GM19025 (cell line): ENCODE results near the gene SHMT1.
"Not testable (repeated sequence)": the region's sequence is repeated elsewhere in the genome, so short reads cannot be mapped to it uniquely, and the experiment has no call there.

Experiments
- ATAC-seq: cut with Tn5 transposase; IDR thresholded peaks from one replicate; pipeline ENCODE4 v1.9.1; 2021; ENCODE audit warnings: mild to moderate bottlenecking, low read depth, moderate library complexity; ENCODE audit not compliant: unreplicated experiment

The SHMT1 gene

DNA sequence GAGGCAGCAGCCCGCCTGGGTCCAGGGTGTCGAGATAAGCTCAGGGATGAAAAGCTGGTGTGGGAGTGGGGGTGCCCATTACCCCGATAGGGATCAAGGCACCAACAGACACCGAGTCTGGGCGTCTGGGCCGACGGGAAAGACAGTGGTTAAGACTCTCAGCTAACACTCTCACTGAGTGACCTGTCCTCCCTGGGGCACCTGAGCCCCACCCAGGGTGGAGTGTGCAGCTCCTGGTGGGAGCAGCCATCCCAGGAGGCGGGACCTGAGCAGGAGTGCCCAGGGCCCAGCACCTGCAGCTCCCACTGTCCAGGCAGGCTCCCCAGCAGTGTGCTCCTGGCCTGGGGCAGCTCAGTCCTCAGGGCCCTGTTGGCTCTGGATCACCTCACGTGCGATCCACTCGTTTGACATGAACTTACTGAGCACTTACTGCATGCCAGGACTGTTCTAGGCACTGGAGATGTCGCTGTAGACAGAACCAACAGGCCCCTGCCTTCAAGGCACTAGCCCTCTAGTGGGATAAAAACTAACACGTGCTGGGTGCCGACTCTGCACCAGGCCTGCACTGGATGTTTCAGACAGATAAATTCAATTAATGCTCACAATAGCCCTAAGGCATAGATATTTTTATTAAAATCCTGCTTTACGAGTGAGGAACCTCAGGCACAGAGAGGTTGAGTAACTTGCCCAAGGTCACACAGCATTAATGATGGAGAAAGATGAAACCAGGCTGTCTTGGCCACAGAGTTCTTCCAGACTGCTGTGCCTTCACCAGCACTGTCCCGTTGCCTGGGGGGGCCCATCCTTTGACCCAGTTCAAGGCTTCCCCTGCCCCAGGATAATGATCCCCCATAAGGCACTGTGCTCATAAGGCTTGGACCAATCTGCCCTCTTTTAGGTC lies 16.1 kb upstream of the SHMT1 start:
- ATAC-seq: no peak

DNA sequence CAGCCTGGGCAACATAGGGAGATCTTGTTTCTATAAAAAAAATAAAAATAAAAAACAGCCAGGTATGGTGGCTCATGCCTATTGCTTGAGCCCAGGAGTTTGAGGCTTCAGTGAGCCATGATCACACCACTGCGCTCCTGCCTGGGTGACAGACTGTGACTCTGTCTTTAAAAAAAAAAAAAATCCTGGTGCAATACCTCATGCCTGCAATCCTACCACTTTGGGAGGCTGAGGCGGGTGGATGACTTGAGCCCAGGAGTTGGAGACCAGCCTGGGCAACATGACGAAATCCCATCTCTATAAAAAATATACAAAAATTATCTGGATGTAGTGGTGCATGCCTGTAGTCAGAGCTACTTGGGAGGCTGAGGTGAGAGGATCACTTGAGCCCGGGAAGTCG lies 15.3 kb upstream of the SHMT1 start:
- not testable (repeated sequence) for ATAC-seq

DNA sequence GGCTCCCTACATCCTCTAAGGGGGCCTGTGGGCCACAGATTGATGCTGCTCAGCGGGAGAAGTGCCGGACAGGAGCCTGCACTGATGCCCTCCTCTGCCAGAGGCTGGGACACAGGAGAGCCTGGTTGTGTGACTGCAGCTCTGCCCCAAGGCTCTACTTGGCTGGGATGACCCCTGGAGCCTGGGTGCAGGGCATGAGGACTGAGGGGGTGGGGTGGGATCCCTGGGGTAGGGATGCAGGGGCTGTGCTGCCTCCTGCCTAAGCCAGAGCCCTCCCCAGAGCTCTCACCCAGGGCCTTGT lies 14.8 kb upstream of the SHMT1 start:
- ATAC-seq: no peak

DNA sequence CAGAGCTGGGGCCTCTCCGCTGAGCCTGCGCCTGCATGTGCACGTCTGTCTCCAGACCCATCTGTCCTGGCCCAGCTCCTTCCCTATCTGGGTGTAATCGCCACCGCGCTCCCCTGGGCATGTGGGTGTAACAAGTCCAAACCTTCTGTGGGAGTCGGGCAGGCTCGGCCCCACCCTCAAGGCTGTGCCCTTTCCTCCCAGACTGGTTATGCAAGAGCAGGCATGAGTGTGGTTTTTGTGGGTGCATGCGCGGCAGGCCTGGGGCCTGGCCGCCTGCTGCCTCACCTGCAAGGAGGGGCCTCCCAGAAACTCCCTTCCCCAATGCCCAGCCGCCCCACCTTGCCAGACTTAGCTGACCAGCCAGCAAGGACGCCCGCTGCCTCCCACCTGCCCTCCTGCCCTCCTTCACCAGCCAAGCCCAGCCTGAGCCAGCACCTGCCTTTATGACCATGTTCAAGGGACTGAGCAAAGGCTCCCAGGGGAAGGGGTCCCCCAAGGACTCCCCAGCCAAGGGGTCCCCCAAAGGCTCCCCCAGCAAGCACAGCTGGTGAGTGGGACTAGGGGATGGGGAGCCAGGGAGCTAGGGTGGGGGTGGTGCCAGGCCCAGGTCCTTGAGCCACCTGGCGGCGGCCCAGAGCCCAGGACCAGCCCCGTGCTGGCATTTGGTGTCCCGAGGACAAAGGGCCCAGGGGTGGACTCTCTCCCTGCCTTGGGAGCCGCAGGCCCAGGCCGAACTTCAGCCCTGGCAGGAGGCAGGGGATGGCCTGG lies 14.3 kb upstream of the SHMT1 start, which contains the start of gene EVPLL:
TSS of gene EVPLL (plus strand) at position 342 of the 768 bp plus-strand sequence. CDS start 3,160 bp downstream, outside the sequence.
- no peak for ATAC-seq

DNA sequence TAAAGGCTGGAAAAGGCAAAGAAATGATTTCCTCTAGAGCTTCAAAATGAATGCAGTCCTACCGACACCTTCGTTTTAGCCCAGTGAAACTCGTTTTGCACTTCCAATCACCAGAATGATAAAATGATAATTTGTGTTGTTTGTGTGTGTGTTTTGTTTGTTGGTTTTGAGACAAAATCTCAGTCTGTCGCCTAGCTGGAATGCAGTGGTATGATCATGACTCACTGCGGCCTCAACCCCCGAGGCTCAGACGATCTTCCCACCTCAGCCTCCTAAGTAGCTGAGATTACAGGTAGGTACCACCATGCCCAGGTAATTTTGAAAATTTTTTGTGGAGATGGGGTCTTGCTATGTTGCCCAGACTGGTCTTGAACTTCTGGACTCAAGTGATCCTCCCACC lies 10.9 kb upstream of the SHMT1 start:
- no peak for ATAC-seq

DNA sequence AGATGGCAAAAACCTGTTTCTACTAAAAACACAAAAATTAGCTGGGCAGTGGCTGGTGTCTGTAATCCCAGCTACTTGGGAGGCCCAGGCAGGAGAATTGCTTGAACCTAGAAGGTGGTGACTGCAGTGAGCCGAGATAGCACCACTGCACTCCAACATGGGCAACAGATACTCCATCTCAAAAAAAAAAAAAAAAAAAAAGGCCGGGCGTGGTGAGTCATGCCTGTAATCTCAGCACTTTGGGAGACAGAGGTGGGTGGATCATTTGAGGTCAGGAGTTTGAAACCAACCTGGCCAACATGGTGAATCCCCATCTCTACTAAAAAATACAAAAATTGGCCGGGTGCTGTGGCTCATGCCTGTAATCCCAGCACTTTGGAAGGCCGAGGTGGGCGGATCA lies 9.8 kb upstream of the SHMT1 start:
- not testable (repeated sequence) for ATAC-seq

DNA sequence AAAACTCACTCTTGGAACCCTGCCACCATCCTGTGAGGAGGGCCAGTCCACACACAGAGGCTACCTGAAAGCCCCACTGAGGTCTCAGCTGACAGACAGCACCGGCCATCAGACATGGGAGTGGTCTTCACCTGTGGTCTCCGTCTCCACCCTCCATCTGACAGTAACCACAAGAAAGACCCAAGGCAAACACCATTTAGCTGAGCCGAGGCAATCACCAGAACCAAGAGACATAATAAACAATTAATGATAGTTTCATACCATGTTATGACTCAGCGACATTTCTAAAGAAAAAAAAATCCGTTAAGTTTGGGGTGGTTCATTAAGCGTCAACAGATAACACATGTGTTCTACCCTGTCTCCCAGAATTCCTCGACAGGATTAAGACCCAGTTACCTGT lies 8.1 kb upstream of the SHMT1 start:
- no peak for ATAC-seq

DNA sequence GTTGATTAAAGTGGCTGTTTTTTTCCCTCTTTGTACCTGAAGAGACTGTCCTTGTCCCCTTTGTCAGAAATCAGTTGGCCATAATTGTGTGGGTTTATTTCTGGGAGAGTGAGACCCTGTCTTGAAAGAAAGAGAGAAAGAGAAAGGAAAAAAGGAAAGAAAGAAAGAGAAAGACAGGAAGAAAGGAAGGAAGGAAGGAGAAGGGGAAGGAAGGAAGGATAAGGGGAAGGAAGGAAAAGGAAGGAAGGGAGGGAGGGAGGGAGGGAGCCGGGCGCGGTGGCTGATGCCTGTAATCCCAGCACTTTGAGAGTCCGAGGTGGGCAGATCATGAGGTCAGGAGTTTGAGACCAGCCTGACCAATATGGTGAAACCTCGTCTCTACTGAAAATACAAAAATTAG lies 7.4 kb upstream of the SHMT1 start:
- no peak for ATAC-seq

DNA sequence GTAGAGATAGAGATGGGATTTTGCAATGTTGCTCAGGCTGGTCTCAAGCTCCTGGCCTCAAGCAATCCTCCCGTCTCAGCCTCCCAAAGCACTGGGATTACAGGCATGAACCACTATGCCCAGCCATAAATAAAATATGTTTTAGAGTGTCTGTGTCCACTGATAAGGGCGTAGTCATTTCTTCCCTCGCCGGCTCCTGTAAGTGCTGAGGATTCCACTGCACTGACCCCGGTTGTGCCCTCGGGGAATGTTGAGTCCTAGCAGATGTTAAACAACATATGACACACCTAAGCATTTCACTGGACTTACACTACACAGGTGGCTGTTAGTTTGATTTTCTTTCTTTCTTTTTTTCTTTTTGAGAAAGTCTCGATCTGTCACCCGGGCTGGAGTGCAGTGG lies 5.6 kb upstream of the SHMT1 start:
- no peak for ATAC-seq

DNA sequence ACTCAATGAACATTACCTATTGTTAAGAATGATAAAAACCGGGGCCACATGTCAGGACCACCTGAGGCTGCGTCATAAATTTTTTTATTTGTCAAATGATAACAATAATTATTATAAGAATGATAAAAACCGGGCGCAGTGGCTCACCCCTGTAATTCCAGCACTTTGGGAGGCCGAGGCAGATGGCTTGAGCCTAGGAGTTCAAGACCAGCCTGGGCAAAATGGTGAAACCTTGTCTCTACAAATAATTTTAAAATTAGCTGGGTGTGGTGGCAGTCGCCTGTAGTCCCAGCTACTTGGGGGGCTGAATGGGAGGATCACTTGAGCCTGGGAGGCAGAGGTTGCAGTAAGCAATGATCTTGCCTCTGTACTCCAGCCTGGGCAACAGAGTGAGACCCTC lies 816 bp upstream of the SHMT1 start:
- ATAC-seq: no peak

DNA sequence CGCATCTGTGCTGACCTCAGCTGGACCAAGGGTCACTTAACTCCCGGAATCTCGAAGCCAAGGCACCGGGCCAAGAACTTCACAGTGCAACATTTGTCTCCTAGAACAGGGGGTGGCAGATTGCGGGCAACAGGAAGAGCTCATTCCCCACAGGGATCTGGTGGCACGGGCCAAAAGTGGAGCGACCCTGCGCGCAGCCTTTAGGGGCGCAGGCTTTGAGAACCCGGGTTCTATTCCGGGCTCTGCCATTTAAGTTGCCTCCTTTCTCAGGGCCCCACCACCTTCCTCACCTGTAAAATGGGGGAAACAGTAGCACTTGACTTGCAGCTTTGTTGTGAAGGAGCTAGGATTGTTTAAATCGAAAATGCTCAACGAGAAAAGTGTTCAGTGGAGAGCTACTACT lies 651 bp downstream of the SHMT1 start:
- ATAC-seq: no peak

DNA sequence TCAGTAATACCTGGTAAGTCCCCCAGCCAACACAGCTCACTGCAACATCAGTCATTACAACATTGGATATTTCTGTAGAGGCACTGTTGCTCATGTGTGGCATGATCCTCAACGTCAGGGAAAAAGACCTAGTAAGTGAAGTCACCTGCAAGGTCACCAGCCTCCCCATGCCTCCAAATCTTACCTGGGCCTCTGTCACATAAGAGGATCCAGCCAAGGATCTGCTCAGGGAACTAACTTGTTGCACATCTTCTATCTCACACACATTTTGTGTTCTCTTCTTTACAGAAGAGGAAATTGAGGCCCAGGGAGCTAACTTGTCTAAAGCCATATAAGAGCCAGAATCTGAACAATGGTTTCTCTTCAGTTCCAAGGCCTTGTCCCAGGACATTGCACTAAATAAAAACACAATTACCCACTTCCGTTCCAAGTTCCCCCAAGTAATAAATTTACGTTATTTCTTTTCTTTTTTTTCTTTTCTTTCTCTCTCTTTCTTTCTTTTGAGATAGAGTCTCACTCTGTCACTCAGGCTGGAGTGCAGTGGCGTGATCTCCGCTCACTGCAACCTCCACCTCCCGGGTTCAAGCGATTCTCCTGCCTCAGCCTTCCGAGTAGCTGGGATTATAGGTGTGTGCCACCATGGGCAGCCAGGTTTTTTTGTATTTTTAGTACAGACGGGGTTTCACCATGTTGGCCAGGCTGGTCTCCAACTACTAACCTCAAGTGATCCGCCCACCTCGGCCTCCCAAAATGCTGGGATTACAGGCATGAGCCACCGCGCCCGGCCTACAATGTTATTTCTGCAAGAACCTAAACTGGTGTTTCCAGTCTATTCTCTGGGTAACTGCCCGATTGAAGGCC lies 1.3 kb downstream of the SHMT1 start:
- ATAC-seq: no peak

DNA sequence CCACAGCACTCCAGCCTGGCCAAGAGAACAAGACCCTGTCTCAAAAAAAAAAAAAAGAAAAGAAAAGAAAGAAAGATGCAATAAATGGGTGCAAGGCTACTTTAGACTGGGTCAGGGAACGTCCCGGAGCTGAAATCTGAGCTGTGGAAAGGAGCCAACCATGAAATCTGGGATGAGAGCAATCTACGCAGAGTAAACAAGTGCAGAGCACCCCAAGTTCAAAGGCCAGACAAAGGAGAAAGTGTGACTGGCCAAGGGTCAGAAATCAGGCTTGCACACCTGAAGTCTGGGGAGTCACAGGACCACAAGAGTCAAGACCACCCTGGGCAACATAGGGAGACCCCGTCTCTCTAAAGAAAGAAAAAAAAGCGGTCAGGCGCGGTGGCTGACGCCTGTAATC lies 2.8 kb downstream of the SHMT1 start:
- no peak for ATAC-seq

DNA sequence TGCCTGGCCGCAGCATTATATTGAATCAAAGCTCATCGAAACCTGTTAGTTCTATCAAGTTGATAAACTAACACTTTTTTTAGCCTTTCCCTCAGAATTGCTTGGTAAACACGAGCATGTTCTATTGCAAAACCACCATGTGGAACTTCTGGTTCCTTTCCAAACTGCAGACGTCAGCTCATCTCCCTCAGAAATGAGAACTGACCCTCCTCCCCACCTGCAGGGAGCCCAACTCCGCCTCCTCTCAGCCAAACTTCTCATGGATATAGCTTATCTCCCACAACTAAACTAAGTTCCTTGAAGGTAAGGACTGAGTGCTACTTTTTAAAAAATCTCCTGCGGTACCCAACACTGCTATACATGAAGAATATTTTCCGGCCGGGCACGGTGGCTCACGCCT lies 6.7 kb downstream of the SHMT1 start:
- no peak for ATAC-seq

DNA sequence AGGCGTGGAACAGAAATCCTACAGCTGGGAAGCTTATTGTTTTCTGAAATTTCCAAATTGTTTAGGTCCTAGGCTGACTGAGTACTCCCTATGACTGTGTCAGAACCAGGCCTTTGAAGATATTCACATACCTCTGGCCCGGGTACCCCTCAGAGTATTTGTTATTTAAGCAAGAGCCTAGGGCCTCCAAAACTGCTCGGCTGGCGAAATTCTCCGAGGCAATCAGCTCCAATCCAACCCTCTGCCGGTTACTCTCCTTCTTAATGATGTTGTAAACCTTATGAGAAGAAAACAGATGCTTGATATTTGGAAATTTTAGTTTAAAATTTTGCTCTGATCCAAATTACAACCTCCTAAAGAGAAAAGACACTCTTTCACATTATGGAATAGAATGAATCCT lies 9.8 kb downstream of the SHMT1 start:
- no peak for ATAC-seq

DNA sequence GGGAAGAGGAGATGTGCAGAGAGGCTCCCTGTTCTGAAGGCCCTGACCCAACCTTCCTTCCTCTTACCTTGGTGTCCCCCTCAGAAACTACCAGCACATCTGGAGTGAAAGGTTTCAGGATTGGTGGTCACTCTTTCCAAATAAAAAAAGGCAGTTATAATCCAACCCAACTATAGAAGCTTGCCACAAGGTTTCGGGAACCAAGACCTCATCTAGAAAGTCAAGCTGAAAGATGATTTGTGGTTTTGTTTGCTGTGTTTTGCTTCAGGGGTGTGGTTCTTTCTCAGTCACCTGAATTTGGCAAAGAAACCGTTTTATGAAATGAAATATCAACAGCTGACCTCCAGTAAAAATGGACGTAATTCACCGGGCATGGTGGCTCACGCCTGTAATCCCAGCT lies 19.3 kb downstream of the SHMT1 start:
- ATAC-seq: no peak

DNA sequence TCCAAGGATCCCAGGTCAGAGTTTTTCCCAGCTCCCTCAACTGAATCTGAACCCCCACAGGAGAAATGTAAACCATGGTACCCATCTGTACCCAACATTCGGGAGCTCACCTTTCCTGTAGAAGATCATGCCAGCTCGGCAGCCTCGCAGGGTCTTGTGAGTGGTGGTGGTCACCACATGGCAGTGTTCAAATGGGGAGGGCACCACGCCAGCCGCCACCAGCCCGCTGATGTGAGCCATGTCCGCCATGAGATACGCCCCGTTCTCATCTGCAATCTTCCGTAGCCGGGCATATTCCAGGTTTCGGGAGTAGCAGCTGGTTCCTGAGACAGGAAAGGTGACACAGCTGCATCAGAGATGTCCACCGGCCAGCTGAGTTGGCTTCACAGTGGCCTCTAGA lies 23.4 kb downstream of the SHMT1 start:
- no peak for ATAC-seq

DNA sequence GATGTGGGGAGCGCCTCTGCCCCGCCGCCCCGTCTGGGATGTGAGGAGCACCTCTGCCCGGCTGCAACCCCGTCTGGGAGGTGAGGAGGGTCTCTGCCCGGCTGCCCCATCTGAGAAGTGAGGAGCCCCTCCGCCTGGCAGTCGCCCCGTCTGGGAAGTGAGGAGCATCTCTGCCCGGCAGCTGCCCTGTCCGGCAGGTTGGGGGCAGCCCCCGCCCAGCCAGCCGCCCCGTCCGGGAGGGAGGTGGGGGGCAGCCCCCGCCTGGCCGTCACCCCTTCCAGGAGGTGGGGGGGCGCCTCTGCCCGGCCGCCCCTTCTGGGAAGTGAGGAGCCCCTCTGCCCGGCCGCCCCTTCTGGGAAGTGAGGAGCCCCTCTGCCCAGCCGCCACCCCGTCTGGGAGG lies 25.2 kb downstream of the SHMT1 start:
- ATAC-seq: not testable (repeated sequence)

DNA sequence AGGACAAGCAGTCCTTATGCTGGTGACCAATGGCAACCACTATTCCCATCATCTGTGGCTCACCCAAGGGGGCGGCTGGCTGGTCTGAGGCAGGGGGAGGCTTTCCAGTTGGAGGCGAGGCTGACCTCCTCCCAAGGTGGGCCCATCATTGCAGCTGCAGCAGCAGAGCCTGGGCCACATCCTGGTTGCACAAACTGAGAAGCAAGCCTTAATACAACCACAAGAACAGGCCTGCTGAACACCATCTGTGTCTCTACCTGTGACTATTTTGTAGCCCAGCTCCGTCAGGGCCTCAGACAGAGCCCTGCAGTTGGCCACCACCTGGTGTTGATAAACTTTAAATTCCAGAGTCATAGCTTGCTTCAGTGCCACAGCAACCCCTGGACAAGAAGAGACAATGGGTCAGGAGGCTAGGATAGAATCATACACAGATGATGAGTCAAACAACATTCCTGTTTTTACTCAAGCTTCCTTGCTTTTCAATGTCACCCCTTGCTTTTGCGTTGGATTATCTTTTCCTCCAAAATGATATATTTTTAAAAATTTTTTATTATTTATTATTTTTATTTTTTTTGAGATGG lies 30.4 kb downstream of the SHMT1 start:
- no peak for ATAC-seq

DNA sequence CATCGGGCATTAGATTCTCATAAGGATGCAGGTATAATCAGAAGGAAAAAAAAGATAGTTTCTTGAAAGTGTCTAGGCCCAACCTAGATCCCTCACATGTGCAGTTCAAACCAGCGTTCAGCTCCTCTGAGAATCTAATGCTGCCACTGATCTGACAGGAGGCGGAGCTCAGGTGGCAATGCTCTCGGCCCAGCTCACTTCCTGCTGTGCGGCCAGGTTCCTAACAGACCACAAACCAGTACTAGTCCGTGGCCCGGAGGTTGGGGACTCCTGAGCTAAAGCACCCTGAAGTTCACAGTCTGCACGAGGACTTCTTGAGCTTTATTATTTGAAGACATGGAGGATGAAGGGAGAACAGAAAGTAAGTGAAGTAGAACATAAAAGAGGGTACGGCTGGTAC lies 31.5 kb downstream of the SHMT1 start:
- ATAC-seq: no peak
